Neural progenitor cell (in vitro differentiated cells): ENCODE measurements around the gene FOLR2. TPM values are rescaled to one million over a fixed set of nuclear protein-coding genes. Genes with fewer than 3 reads are reported as not detected.

ENCODE experiments used
- DNase-seq: peaks from one replicate; pipeline ENCODE4 v3.0.0-alpha.2; 2016; ENCODE audit warnings: low spot score
- H2AFZ ChIP-seq: fragments of 200-600 bp; sonication (generic); replicated peaks from 2 replicates; pipeline ENCODE4 v1.6.1; 2016; ENCODE audit warnings: antibody characterized with exemption
- H3F3A ChIP-seq: fragments of 200-600 bp; sonication (generic); 2 replicates; pipeline ENCODE4 v1.6.1; 2016; ENCODE audit warnings: antibody characterized with exemption, low read depth
- H3K27ac ChIP-seq: fragments of 200-600 bp; sonication (generic); 2 replicates; pipeline ENCODE4 v1.5.1; 2016; ENCODE audit warnings: mild to moderate bottlenecking
- H3K27me3 ChIP-seq: fragments of 200-600 bp; sonication (generic); 2 replicates; pipeline ENCODE4 v1.6.1; 2016; ENCODE audit warnings: mild to moderate bottlenecking, moderate library complexity
- H3K36me3 ChIP-seq: fragments of 200-600 bp; sonication (generic); 2 replicates; pipeline ENCODE4 v1.5.1; 2016
- H3K4me1 ChIP-seq: fragments of 200-600 bp; sonication (generic); 2 replicates; pipeline ENCODE4 v1.6.1; 2016; ENCODE audit warnings: mixed run types
- H3K4me2 ChIP-seq: fragments of 200-600 bp; sonication (generic); 2 replicates; pipeline ENCODE4 v1.6.1; 2016
- H3K4me3 ChIP-seq: fragments of 200-600 bp; sonication (generic); 2 replicates; pipeline ENCODE4 v1.5.1; 2016
- H3K79me2 ChIP-seq: fragments of 200-600 bp; sonication (generic); 2 replicates; pipeline ENCODE4 v1.6.1; 2016; ENCODE audit warnings: low read depth
- H3K9ac ChIP-seq: fragments of 200-600 bp; sonication (generic); 2 replicates; pipeline ENCODE4 v1.6.1; 2016
- H3K9me3 ChIP-seq: fragments of 200-600 bp; sonication (generic); 2 replicates; pipeline ENCODE4 v1.5.1; 2016; ENCODE audit warnings: low read depth
- H4K20me1 ChIP-seq: fragments of 200-600 bp; sonication (generic); 2 replicates; pipeline ENCODE4 v1.6.1; 2016; ENCODE audit warnings: low read depth
- H3K27ac Mint-ChIP-seq: 3 replicates; pipeline ENCODE4 v1.8.0; 2021; ENCODE audit warnings: mixed read lengths
- H3K27me3 Mint-ChIP-seq: 2 replicates; pipeline ENCODE4 v1.8.0; 2022; ENCODE audit warnings: low read depth, mild to moderate bottlenecking, inconsistent platforms, moderate library complexity, mixed read lengths; ENCODE audit not compliant: insufficient read depth
- H3K36me3 Mint-ChIP-seq: 3 replicates; pipeline ENCODE4 v1.8.0; 2021; ENCODE audit warnings: mixed read lengths
- H3K4me1 Mint-ChIP-seq: 3 replicates; pipeline ENCODE4 v1.8.0; 2021; ENCODE audit warnings: mixed read lengths
- H3K4me3 Mint-ChIP-seq: 3 replicates; pipeline ENCODE4 v1.8.0; 2021; ENCODE audit warnings: mild to moderate bottlenecking, moderate library complexity, mixed read lengths
- H3K9me3 Mint-ChIP-seq: 3 replicates; pipeline ENCODE4 v1.8.0; 2020; ENCODE audit warnings: mixed read lengths
- CTCF ChIP-seq: fragments of 200-600 bp; sonication (generic); IDR thresholded peaks from 2 replicates; pipeline ENCODE4 v1.5.1; 2017; ENCODE audit warnings: antibody characterized with exemption, mild to moderate bottlenecking
- EZH2 ChIP-seq: fragments of 200-600 bp; sonication (generic); IDR thresholded peaks from 2 replicates; pipeline ENCODE4 v1.6.1; 2017; ENCODE audit warnings: antibody characterized with exemption, mild to moderate bottlenecking, moderate library complexity
- EZH2phosphoT487 ChIP-seq: fragments of 200-600 bp; sonication (generic); IDR thresholded peaks from 2 replicates; pipeline ENCODE4 v1.6.1; 2017; ENCODE audit warnings: antibody characterized with exemption
- total RNA-seq: library from RNA; depleted of rRNA; stranded (reverse); fragments of >200 nt; gene quantifications from 2 replicates; pipeline ENCODE4 v1.2.3, GENCODE V29; 2015; ENCODE audit warnings: low replicate concordance

FOLR2 gene
- total RNA-seq, 1 donor from 2014 or later, result not detected

- H3K36me3 Mint-ChIP-seq, result peaks cover 29% of the 10 kb centered on the region
- H3K27me3 ChIP-seq, result no peaks in the 10 kb centered on the region
- H2AFZ ChIP-seq, result no peak overlapping the region
- H4K20me1 ChIP-seq, result peaks cover 19% of the 10 kb centered on the region
- no peaks in the 10 kb centered on the region for H3K9me3 ChIP-seq
- H3K27ac ChIP-seq, result no peak overlapping the region
- peaks cover 5% of the 10 kb centered on the region for H3K4me1 ChIP-seq
- TF ChIP-seq CTCF (no peak), EZH2phosphoT487 (no peak), EZH2 (no peak)
- peaks cover 26% of the 10 kb centered on the region for H3K79me2 ChIP-seq
- no peak overlapping the region for H3K4me2 ChIP-seq
- H3K9me3 Mint-ChIP-seq, result no peaks in the 10 kb centered on the region
- H3K4me1 Mint-ChIP-seq, result peaks cover 19% of the 10 kb centered on the region
- no peak overlapping the region for H3K27ac Mint-ChIP-seq
- DNase-seq, result no peak
- peaks cover 6% of the 10 kb centered on the region for H3F3A ChIP-seq
- peaks cover 4% of the 10 kb centered on the region for H3K27me3 Mint-ChIP-seq
- no peak overlapping the region for H3K4me3 ChIP-seq
- no peaks in the 10 kb centered on the region for H3K36me3 ChIP-seq
- no peak overlapping the region for H3K4me3 Mint-ChIP-seq
- H3K9ac ChIP-seq, result no peak overlapping the region
These were observed 12.2 kb downstream of the FOLR2 start for GRCh38 chr11:72228844-72229231.

GRCh38 chr11:72229336-72229924 lies 12.8 kb downstream of the FOLR2 start:
- Mint-ChIP-seq H3K36me3 (peaks cover 33% of the 10 kb centered on the region), H3K27ac (no peak overlapping the region), H3K27me3 (peaks cover 4% of the 10 kb centered on the region), H3K9me3 (no peaks in the 10 kb centered on the region), H3K4me3 (no peak overlapping the region), H3K4me1 (peaks cover 19% of the 10 kb centered on the region)
- no peak overlapping the region for H3K4me3 ChIP-seq
- H3K79me2 ChIP-seq, result peaks cover 26% of the 10 kb centered on the region
- H3K9ac ChIP-seq, result no peak overlapping the region
- H3K4me2 ChIP-seq, result no peak overlapping the region
- DNase-seq, result no peak
- no peak overlapping the region for H3K27ac ChIP-seq
- TF ChIP-seq EZH2, result no peak
- TF ChIP-seq CTCF, result no peak
- no peak for TF ChIP-seq EZH2phosphoT487
- H3K9me3 ChIP-seq, result no peaks in the 10 kb centered on the region
- no peaks in the 10 kb centered on the region for H3F3A ChIP-seq
- H3K36me3 ChIP-seq, result no peaks in the 10 kb centered on the region
- peaks cover 5% of the 10 kb centered on the region for H3K4me1 ChIP-seq
- H2AFZ ChIP-seq, result no peak overlapping the region
- no peaks in the 10 kb centered on the region for H3K27me3 ChIP-seq
- peaks cover 19% of the 10 kb centered on the region for H4K20me1 ChIP-seq

GRCh38 chr11:72229925-72230763 lies 13.6 kb downstream of the FOLR2 start:
- H4K20me1 ChIP-seq, result peaks cover 19% of the 10 kb centered on the region
- H3K4me1 ChIP-seq, result peaks cover 5% of the 10 kb centered on the region
- no peak for DNase-seq
- H3K79me2 ChIP-seq, result peaks cover 22% of the 10 kb centered on the region
- TF ChIP-seq EZH2phosphoT487 (no peak), EZH2 (no peak), CTCF (no peak)
- Mint-ChIP-seq H3K4me1 (peaks cover 19% of the 10 kb centered on the region), H3K27me3 (peaks cover 4% of the 10 kb centered on the region), H3K9me3 (no peaks in the 10 kb centered on the region), H3K4me3 (no peak overlapping the region), H3K36me3 (peaks cover 38% of the 10 kb centered on the region), H3K27ac (no peak overlapping the region)
- no peak overlapping the region for H3K9ac ChIP-seq
- H3K4me2 ChIP-seq, result no peak overlapping the region
- H3K9me3 ChIP-seq, result no peaks in the 10 kb centered on the region
- no peak overlapping the region for H3K4me3 ChIP-seq
- no peak overlapping the region for H3K27ac ChIP-seq
- no peak overlapping the region for H2AFZ ChIP-seq
- no peaks in the 10 kb centered on the region for H3K36me3 ChIP-seq
- no peaks in the 10 kb centered on the region for H3F3A ChIP-seq
- no peaks in the 10 kb centered on the region for H3K27me3 ChIP-seq
